ENCODE data around the gene RANGAP1.

Gene RANGAP1

GRCh38 chr22:41231369-41231768 lies 54.6 kb downstream of the RANGAP1 start:
- DNase-seq: no peak

- DNase-seq: no peak
Observed at GRCh38 chr22:41230401-41230785, 55.6 kb downstream of the RANGAP1 start.

- no peak for DNase-seq
Observed at GRCh38 chr22:41229730-41230400, 56.1 kb downstream of the RANGAP1 start.

GRCh38 chr22:41229215-41229614 lies 56.8 kb downstream of the RANGAP1 start:
- DNase-seq: no peak

GRCh38 chr22:41226723-41227655 lies 59.0 kb downstream of the RANGAP1 start:
- peak; percentile 34 for DNase-seq

- DNase-seq: no peak
Observed at GRCh38 chr22:41223535-41223934, 62.5 kb downstream of the RANGAP1 start.

GRCh38 chr22:41222846-41223507 lies 63.0 kb downstream of the RANGAP1 start:
- DNase-seq: no peak

- peak; percentile 67 for DNase-seq
Observed at GRCh38 chr22:41217553-41218157, 68.3 kb downstream of the RANGAP1 start.

GRCh38 chr22:41216984-41217383 lies 69.0 kb downstream of the RANGAP1 start:
- no peak for DNase-seq

GRCh38 chr22:41215926-41216325 lies 70.1 kb downstream of the RANGAP1 start:
- DNase-seq: no peak

GRCh38 chr22:41215409-41215808 lies 70.6 kb downstream of the RANGAP1 start:
- DNase-seq: no peak

GRCh38 chr22:41206719-41207118 lies 79.3 kb downstream of the RANGAP1 start:
- DNase-seq: no peak

GRCh38 chr22:41204992-41205900 lies 80.7 kb downstream of the RANGAP1 start, which contains the start of gene L3MBTL2:
Gene L3MBTL2, plus strand, starts transcription at chr22:41205312. Its CDS starts 51 bp downstream, at chr22:41205363.
- peak; percentile 97 for DNase-seq

- no peak for DNase-seq
Observed at GRCh38 chr22:41204066-41204465, 81.9 kb downstream of the RANGAP1 start.

GRCh38 chr22:41203118-41203517 lies 82.9 kb downstream of the RANGAP1 start:
- no peak for DNase-seq

GRCh38 chr22:41201141-41201540 lies 84.8 kb downstream of the RANGAP1 start:
- DNase-seq: no peak

GRCh38 chr22:41198027-41198580 lies 87.9 kb downstream of the RANGAP1 start:
- DNase-seq: no peak

- DNase-seq: peak; percentile 85
Observed at GRCh38 chr22:41197038-41197972, 88.7 kb downstream of the RANGAP1 start.
